ENCODE data around the gene LHX6.

Gene LHX6

DNA sequence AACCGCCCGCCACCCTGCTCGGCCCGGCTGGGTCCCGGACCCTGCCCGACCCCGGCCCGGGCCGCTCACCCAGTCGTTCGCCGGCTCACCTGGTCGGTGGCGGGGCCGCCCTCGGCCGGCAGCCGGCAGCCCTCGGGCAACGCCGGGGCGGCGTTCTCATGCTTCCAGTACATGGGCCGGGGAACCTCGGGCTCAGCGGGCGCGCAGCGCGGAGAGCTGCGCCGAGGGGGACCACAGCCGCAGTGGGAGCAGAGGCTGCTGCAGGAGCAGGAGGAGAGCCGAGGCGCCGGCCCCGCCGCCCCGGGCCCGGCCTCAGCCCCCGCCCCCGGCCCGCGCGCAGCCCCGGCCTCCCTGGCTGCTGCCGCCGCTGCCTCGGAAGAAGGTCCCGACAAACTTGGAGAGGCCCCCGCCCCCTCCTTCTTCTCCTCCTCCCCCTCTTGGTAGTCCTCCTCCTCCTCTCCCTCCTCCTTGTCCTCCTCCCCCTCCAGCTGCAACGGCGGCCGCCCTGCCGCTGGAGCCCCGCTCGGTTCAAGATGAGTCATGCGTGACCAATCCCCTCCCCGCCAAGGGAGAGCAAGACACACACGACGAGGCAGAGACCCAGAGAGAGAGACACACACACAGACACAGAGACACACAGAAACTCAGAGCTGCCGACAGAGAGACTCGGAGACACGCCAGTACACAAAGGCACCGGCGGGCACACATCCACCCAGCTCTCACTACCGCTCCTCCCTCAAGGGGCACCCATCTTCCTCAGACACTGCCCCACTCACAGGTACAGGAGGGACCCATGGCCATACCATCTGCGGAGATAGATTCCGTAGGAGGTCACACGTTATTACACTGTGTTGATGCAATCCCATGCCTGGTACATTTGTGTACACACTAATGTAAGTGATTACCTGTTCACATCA is at the start of gene LHX6:
TSS of gene LHX6 (minus strand) at position 390 of the 917 bp plus-strand sequence. CDS start at position 173, 217 bp downstream.
- in situ Hi-C loops (cut with HindIII; ENCODE audit: low sequenced_read_pairs), result no loop called here

- in situ Hi-C loops (cut with HindIII; ENCODE audit: low sequenced_read_pairs), result no loop called here
Observed at GRCh38 chr9:122277285-122277897, 48.6 kb upstream of the LHX6 start.

DNA sequence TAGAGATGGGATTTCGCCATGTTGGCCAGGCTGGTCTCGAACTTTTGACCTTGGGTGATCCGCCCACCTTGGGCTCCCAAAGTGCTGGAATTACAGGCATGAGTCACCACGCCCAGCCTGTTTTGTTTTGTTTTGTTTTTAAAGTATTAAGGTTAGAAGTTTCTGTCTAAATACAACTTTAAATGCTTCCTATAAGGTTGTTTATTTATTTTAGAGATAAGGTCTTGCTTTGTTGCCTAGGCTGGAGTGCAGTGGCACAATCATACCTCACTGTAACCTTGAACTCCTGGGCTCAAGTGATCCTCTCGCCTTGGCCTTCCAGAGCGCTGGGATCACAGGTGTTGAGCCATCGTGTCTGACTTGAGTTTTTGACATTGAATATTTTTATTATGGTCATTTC is 47.3 kb upstream of the LHX6 start:
- in situ Hi-C loops (cut with HindIII; ENCODE audit: low sequenced_read_pairs), result no loop called here

DNA sequence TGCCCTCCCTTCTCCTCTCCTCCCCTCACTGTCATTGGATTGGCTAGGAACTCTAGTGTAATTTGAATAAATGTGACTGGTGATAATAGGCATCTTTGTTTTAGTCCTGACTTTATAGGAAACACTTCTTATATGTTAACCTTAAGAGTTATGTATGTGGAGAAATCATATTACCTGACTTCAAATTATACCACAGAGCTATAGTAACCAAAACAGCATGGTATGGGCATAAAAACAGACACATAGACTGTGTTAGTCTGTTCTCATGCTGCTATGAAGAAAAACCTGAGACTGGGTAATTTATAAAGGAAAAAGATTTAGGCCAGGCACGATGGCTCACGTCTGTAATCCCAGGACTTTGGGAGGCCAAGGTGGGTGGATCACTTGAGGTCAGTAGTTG is 45.3 kb upstream of the LHX6 start:
- in situ Hi-C loops (cut with HindIII; ENCODE audit: low sequenced_read_pairs), result no loop called here

GRCh38 chr9:122268041-122268814 is 39.5 kb upstream of the LHX6 start:
- in situ Hi-C loops (cut with HindIII; ENCODE audit: low sequenced_read_pairs), result no loop called here

DNA sequence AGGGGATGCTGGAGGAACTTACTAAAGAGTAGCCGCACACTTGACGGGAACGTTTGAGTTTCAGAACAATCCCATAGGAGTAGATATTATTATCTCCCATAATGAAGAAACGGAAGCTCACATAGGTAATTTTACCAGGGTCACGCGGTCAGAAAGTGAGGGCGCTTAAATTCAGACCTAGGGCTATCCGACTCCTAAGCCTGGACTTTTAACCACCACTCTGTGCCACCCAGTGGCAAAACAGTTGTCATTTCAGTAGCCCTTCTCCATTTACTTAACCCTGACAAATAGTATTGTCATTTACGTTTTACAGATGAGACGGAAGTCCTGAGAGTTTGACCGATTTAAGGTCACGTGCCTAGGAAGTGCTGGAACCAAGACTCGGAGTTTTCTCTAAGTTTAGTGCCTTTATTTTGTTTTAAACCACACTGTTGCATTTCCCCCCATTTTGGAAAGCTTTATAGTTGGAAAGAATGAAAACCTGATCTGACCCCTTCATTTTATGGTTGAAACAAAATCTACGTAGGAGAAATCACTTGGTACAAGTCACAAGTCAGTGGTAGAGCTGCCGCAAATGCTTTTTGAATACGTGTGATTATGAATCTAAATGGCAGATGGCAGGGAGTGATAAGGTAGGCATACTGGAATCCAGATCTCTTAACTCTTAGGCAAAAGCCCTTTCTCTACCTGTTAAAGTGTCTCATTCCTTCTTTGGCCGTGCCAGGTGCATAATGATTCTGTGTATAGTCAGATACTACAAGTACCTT is 36.6 kb upstream of the LHX6 start:
- in situ Hi-C loops (cut with HindIII; ENCODE audit: low sequenced_read_pairs), result no loop called here

DNA sequence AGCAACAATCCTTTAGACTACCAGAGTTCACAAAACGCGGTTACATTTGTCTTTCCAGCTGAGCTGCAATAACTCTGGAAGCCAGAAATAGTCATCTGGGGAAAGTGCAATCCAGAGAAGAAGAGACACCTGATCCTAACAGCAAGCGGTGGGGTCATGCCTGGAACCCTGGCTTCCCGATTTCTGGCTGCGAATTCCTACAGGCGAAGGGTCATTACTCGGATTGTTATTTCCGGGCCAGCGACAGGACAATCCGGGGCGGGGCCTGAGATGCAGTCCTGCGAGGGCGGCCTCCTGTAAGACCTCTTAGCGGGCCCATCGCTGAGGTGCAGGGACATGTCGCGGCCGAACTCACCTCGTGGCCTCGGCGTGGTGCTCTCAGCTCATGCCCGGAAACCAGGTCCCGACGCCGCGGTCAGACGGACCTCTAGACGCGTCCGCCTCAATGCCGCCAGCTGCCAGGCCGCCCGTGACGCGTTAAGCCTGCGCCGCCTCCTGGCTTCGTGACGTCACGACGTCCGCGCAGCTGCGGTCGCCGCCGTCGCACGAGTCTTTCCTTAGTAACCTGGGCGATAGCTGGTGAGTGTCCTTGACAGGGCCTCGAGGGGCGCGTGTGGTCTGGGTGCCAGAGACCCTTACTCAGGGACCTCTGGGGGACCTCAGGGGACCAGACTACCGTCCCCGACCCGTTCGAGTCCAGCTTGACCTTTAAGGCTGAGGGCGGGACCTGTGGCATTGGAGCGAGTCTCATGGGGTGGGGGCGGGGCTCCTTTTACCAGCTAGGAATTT is 35.8 kb upstream of the LHX6 start, which contains the start of the genes MRRF and RBM18:
TSS of gene MRRF (plus strand) at position 523 of the 789 bp plus-strand sequence. CDS start 6,010 bp downstream, outside the sequence.
TSS of gene RBM18 (minus strand) at position 481 of the 789 bp plus-strand sequence. CDS start 3,348 bp downstream, outside the sequence.
- in situ Hi-C loops (cut with HindIII; ENCODE audit: low sequenced_read_pairs), result no loop called here

- in situ Hi-C loops (cut with HindIII; ENCODE audit: low sequenced_read_pairs), result no loop called here
Observed at GRCh38 chr9:122263699-122264349, 35.1 kb upstream of the LHX6 start.

DNA sequence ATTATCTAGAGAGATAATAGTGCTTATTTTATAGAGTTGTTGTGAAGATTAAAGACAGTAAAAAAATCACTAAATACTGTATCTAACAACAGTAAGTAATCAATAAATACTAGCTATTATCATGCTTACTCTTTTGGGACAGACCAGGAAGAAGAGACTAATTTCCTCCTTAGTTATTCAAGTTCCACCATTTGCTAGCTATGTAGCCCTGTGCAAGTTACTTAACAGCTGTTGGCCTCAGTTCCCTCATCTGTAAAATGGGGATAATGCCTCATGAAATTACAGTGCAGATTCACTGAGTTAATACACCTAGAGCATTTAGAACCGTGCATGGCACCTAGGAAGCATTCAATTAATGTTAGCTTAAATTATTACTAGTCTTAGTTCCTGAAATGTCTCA is 33.3 kb upstream of the LHX6 start:
- in situ Hi-C loops (cut with HindIII; ENCODE audit: low sequenced_read_pairs), result no loop called here

- in situ Hi-C loops (cut with HindIII; ENCODE audit: low sequenced_read_pairs), result no loop called here
Observed at GRCh38 chr9:122261469-122261881, 32.7 kb upstream of the LHX6 start.

DNA sequence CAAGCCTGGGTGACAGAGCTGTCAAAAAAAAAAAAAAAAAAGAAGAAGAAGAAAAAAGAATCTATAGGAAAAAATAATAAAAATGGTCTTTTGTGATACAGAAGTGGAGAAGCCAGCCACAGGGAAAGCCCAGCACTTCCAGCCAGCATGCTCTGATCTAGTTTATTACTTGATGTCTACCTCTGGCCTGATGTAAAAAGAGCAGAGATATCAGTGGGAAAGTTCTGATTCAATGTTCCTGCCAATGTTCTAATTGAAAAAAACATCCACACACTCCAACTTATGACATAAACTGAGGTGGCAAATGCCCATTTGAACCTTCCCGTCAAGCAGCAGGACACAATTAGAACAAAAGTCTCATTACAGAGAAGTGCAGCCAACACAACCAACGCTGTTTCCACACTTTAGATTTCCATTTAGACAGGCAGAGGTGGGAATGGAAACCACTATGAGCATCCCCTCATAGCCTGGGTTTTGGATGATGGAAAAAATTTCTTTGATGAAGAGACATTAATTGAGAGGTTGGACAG is 30.2 kb upstream of the LHX6 start:
- in situ Hi-C loops (cut with HindIII; ENCODE audit: low sequenced_read_pairs), result no loop called here

DNA sequence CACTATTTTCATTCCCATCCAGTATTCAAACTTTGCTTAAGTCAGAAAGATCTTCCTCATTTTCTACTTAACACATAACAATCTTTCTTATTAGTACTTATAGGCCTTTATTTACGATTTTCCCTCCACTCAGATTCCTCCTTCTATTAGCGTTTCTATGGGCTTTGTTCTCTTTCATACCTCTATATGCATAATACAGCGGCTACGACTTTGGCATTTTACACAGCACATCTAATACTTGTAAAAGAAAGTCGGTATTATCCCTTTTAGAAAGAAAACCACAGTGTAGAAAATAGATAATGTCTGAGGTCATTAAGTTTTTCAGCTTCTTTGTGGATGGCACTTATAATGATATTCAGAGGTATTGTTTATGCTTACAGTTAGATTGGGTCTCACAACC is 27.4 kb upstream of the LHX6 start:
- in situ Hi-C loops (cut with HindIII; ENCODE audit: low sequenced_read_pairs), result no loop called here

- in situ Hi-C loops (cut with HindIII; ENCODE audit: low sequenced_read_pairs), result no loop called here
Observed at GRCh38 chr9:122254761-122255160, 26.0 kb upstream of the LHX6 start.

DNA sequence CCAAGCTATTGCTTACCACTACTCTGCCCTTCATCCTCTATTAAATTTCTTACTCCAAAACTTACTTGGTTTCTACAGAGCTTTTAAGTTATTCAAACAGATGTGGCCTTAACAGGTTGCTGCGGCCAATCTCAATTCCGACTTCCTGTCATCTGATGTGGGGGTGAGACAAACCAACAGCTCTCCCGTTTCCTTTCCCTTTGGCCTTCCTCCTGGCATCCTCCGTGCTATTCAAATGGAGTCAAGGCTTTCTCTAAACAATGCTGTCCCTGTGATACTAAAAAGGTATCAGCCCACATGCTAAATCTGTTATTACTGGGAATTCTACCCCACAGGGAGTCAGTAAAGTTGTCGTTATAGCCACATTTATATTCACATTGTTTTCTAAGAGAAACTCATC is 24.0 kb upstream of the LHX6 start:
- in situ Hi-C loops (cut with HindIII; ENCODE audit: low sequenced_read_pairs), result no loop called here

DNA sequence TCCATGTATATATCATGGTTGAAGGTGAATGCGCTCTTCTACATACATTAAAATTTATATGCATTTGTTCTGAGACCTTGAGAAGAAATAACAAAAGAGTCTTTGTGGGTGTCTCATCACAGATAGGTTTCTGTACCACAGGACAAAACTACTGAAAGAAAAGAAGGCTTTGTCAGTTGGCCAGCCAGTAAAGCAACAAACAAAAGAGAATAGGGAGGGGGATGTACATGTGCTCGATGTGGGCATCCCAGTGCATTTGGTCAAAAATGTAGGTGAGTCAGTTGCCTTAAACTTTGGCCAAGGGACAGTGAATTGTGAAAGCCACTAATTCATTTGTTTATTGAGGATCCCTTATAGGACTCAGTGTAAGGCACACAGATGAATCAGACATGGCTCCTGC is 22.6 kb upstream of the LHX6 start:
- in situ Hi-C loops (cut with HindIII; ENCODE audit: low sequenced_read_pairs), result no loop called here

- in situ Hi-C loops (cut with HindIII; ENCODE audit: low sequenced_read_pairs), result no loop called here
Observed at GRCh38 chr9:122248448-122248865, 19.7 kb upstream of the LHX6 start.

DNA sequence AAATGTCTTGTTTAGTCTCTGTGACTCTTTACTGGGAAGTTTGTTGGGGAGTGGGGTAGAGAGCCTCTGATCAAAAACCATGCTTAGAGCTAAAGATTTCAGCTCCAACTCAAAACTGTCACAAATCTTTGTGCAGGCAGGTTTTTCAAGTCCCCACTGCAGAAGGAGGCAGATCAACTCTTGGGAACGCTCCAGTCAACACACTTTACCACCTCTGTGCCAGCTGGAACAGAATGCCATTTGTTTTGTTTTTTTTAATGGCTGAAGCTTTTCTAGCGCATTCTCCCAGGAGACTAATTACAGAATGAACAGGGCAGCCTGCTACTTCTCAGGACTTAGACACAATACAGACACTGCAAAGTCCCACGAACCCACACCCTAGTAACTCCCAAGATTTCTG is 17.9 kb upstream of the LHX6 start:
- in situ Hi-C loops (cut with HindIII; ENCODE audit: low sequenced_read_pairs), result no loop called here

GRCh38 chr9:122244349-122244748 is 15.6 kb upstream of the LHX6 start:
- in situ Hi-C loops (cut with HindIII; ENCODE audit: low sequenced_read_pairs), result no loop called here

GRCh38 chr9:122239722-122240121 is 11.0 kb upstream of the LHX6 start:
- in situ Hi-C loops (cut with HindIII; ENCODE audit: low sequenced_read_pairs), result no loop called here
